H1 (cell line): ENCODE results near the gene CD200. TPM values are rescaled to one million over a fixed set of nuclear protein-coding genes. Genes with fewer than 3 reads are reported as not detected.

ENCODE experiments used
- CTCF ChIA-PET: fragments of 300-600 bp; sonication (Branson Sonifier 250); formaldehyde crosslinking; loops from one replicate; lab custom pipeline; 2021; ENCODE audit not compliant: partially characterized antibody; lab: Charles Lee
- POLR2A ChIA-PET: fragments of 300-600 bp; sonication (Branson Sonifier 250); formaldehyde crosslinking; loops from one replicate; lab custom pipeline; 2021; ENCODE audit warnings: inconsistent platforms; ENCODE audit not compliant: partially characterized antibody; lab: Charles Lee
- DNase-seq, 2 experiments: peaks; one replicate each; pipeline versions ENCODE4 v3.0.0 to v3.0.0-alpha.2; 2010 to 2022; ENCODE audit warnings: low spot score in 2 of 2, low read depth in 1 of 2, mixed read lengths in 1 of 2
- FAIRE-seq: peaks from 2 replicates; lab custom pipeline; 2011; peaks lifted over from hg19 to GRCh38; lab: Jason Lieb, UNC
- H2AFZ ChIP-seq: 2 replicates; pipeline ENCODE4 v1.8.1; 2012; ENCODE audit warnings: low read length, inconsistent platforms
- H2AK5ac ChIP-seq: 2 replicates; pipeline ENCODE4 v1.6.1; 2013; ENCODE audit warnings: low read depth, low read length
- H2BK120ac ChIP-seq: replicated peaks from 2 replicates; pipeline ENCODE3; 2013; ENCODE audit warnings: low read depth, low read length, inconsistent platforms
- H2BK12ac ChIP-seq: 2 replicates; pipeline ENCODE4 v1.6.1; 2013; ENCODE audit warnings: low read depth, low read length
- H2BK15ac ChIP-seq: 2 replicates; pipeline ENCODE4 v1.6.1; 2013; ENCODE audit warnings: low read length
- H2BK20ac ChIP-seq: 2 replicates; pipeline ENCODE4 v1.6.1; 2013; ENCODE audit warnings: low read length
- H2BK5ac ChIP-seq: 2 replicates; pipeline ENCODE4 v1.6.1; 2013; ENCODE audit warnings: low read depth, low read length
- H3K14ac ChIP-seq: 2 replicates; pipeline ENCODE4 v1.6.1; 2013; ENCODE audit warnings: inconsistent platforms; ENCODE audit not compliant: insufficient read length
- H3K18ac ChIP-seq: 2 replicates; pipeline ENCODE4 v1.6.1; 2013; ENCODE audit warnings: low read length; ENCODE audit errors: extremely low read depth
- H3K23ac ChIP-seq: 2 replicates; pipeline ENCODE4 v1.6.1; 2013; ENCODE audit warnings: inconsistent platforms; ENCODE audit not compliant: insufficient read length
- H3K23me2 ChIP-seq: 2 replicates; pipeline ENCODE4 v1.6.1; 2013; ENCODE audit warnings: low read depth, low read length
- H3K27ac ChIP-seq: 2 replicates; pipeline ENCODE4 v1.6.1; 2011; ENCODE audit warnings: low read depth, low read length, inconsistent platforms
- H3K27me3 ChIP-seq, 4 experiments: replicated peaks in 1 of 4; 1 replicate in 1 of 4; 2 replicates in 3 of 4; pipeline versions ENCODE4 v1.6.1 to v1.8.1; 2011 to 2013; ENCODE audit warnings: low read length in 3 of 4, mild to moderate bottlenecking in 3 of 4, inconsistent platforms in 2 of 4, mixed read lengths in 2 of 4, moderate library complexity in 1 of 4; ENCODE audit not compliant: control insufficient read depth in 3 of 4, insufficient read depth in 3 of 4; ENCODE audit errors: extremely low read depth in 1 of 4
- H3K36me3 ChIP-seq, 4 experiments: 2 replicates each; pipeline versions ENCODE4 v1.6.1 to v1.8.1; 2011 to 2013; ENCODE audit warnings: mild to moderate bottlenecking in 4 of 4, low read length in 3 of 4, moderate library complexity in 2 of 4, control low read depth in 1 of 4, inconsistent platforms in 1 of 4; ENCODE audit not compliant: insufficient read depth in 4 of 4, control insufficient read depth in 2 of 4
- H3K4ac ChIP-seq: replicated peaks from 2 replicates; pipeline ENCODE3; 2013; ENCODE audit warnings: low read length, low read depth, mixed read lengths, inconsistent platforms; ENCODE audit not compliant: insufficient read length
- H3K4me1 ChIP-seq, 4 experiments: replicated peaks in 1 of 4; 1 replicate in 1 of 4; 2 replicates in 3 of 4; pipeline versions ENCODE4 v1.6.1 to v1.8.1; 2011 to 2013; ENCODE audit warnings: low read length in 3 of 4, inconsistent platforms in 2 of 4, mixed read lengths in 1 of 4; ENCODE audit not compliant: insufficient read depth in 4 of 4, control insufficient read depth in 3 of 4
- H3K4me2 ChIP-seq, 2 experiments: 2 replicates each; pipeline versions ENCODE4 v1.6.1 to v1.8.1; 2011 to 2013; ENCODE audit warnings: low read depth in 2 of 2, low read length in 2 of 2, control low read depth in 1 of 2, inconsistent platforms in 1 of 2, mild to moderate bottlenecking in 1 of 2; ENCODE audit not compliant: insufficient read depth in 1 of 2
- H3K4me3 ChIP-seq, 4 experiments: fragments of 200-600, 300-600 bp in 1 of 4; sonication (generic), shearing (Covaris generic), sonication (Bioruptor Twin) in 1 of 4; 2 replicates each; pipeline versions ENCODE4 v1.5.1 to v1.8.1; 2011 to 2016; ENCODE audit warnings: low read length in 4 of 4, low read depth in 3 of 4, control low read depth in 2 of 4, inconsistent platforms in 2 of 4, mild to moderate bottlenecking in 2 of 4, mixed read lengths in 1 of 4, moderate library complexity in 1 of 4; ENCODE audit not compliant: insufficient read depth in 2 of 4; ENCODE audit errors: extremely low read depth in 1 of 4
- H3K56ac ChIP-seq: replicated peaks from 2 replicates; pipeline ENCODE3; 2013; ENCODE audit warnings: low read depth, mild to moderate bottlenecking, mixed read lengths, low read length, inconsistent platforms; ENCODE audit not compliant: insufficient read length
- H3K79me1 ChIP-seq: 2 replicates; pipeline ENCODE4 v1.6.1; 2013; ENCODE audit warnings: low read depth, low read length, control low read depth
- H3K79me2 ChIP-seq, 2 experiments: 2 replicates each; pipeline versions ENCODE4 v1.6.1 to v1.8.1; 2012 to 2013; ENCODE audit warnings: low read length in 2 of 2, mild to moderate bottlenecking in 2 of 2, inconsistent platforms in 1 of 2; ENCODE audit not compliant: insufficient read depth in 2 of 2, control insufficient read depth in 1 of 2
- H3K9ac ChIP-seq, 4 experiments: replicated peaks in 1 of 4; 1 replicate in 1 of 4; 2 replicates in 3 of 4; pipeline versions ENCODE4 v1.6.1 to v1.8.1; 2011 to 2013; ENCODE audit warnings: low read depth in 3 of 4, low read length in 3 of 4, control low read depth in 2 of 4, mild to moderate bottlenecking in 2 of 4, moderate library complexity in 2 of 4, inconsistent platforms in 1 of 4; ENCODE audit errors: extremely low read depth in 1 of 4
- H3K9me3 ChIP-seq, 2 experiments: 2 replicates each; pipeline versions ENCODE4 v1.6.1 to v1.8.1; 2012 to 2013; ENCODE audit warnings: mild to moderate bottlenecking in 2 of 2, moderate library complexity in 2 of 2, control low read depth in 1 of 2, inconsistent platforms in 1 of 2, low read depth in 1 of 2, low read length in 1 of 2, mixed read lengths in 1 of 2; ENCODE audit not compliant: insufficient read depth in 2 of 2
- H4K20me1 ChIP-seq, 2 experiments: replicated peaks in 1 of 2; 2 replicates each; pipeline versions ENCODE3 to v1.8.1; 2011 to 2013; ENCODE audit warnings: inconsistent platforms in 2 of 2, low read length in 2 of 2, mild to moderate bottlenecking in 1 of 2; ENCODE audit not compliant: insufficient read depth in 2 of 2, control insufficient read depth in 1 of 2
- H4K5ac ChIP-seq: 2 replicates; pipeline ENCODE4 v1.6.1; 2013; ENCODE audit warnings: low read length, low read depth, mixed read lengths, inconsistent platforms; ENCODE audit not compliant: insufficient read length
- H4K8ac ChIP-seq: 2 replicates; pipeline ENCODE4 v1.8.0; 2013; ENCODE audit warnings: mild to moderate bottlenecking, moderate library complexity, low read length, inconsistent platforms; ENCODE audit not compliant: insufficient read depth; ENCODE audit errors: extremely low read depth
- H4K91ac ChIP-seq: replicated peaks from 2 replicates; pipeline ENCODE3; 2013; ENCODE audit warnings: low read length, mixed read lengths, inconsistent platforms; ENCODE audit not compliant: insufficient read length
- EP300 ChIP-seq, 2 experiments: IDR thresholded peaks; 1 replicate in 1 of 2; 2 replicates in 1 of 2; pipeline ENCODE4 v1.6.1; 2011 to 2012; ENCODE audit warnings: low read depth in 2 of 2, low read length in 2 of 2, mild to moderate bottlenecking in 2 of 2, borderline replicate concordance in 1 of 2, inconsistent platforms in 1 of 2, moderate library complexity in 1 of 2
- JUN ChIP-seq: IDR thresholded peaks from 2 replicates; pipeline ENCODE4 v1.6.1; 2011; ENCODE audit warnings: low read depth, mild to moderate bottlenecking, improper control_type of control experiment, low read length
- NRF1 ChIP-seq: IDR thresholded peaks from 2 replicates; pipeline ENCODE4 v1.6.1; 2011; ENCODE audit warnings: mild to moderate bottlenecking, low read depth, low read length, improper control_type of control experiment
- POLR2A ChIP-seq, 2 experiments: IDR thresholded peaks; 1 replicate in 1 of 2; 2 replicates in 1 of 2; pipeline ENCODE4 v1.6.1; 2011; ENCODE audit warnings: low read depth in 2 of 2, low read length in 2 of 2, mild to moderate bottlenecking in 2 of 2; ENCODE audit errors: control extremely low read depth in 1 of 2
- RAD21 ChIP-seq, 2 experiments: IDR thresholded peaks in 1 of 2; conservative IDR thresholded peaks in 1 of 2; 2 replicates each; pipeline ENCODE4 v1.6.1; 2011; ENCODE audit warnings: low read depth in 2 of 2, low read length in 2 of 2, improper control_type of control experiment in 1 of 2, inconsistent platforms in 1 of 2, mild to moderate bottlenecking in 1 of 2, moderate library complexity in 1 of 2
- RBBP5 ChIP-seq: IDR thresholded peaks from 2 replicates; pipeline ENCODE4 v1.7.1; 2012; ENCODE audit warnings: low read depth, mild to moderate bottlenecking, inconsistent platforms, low read length, moderate library complexity, borderline replicate concordance
- RXRA ChIP-seq: IDR thresholded peaks from 2 replicates; pipeline ENCODE4 v1.6.1; 2011; ENCODE audit warnings: low read depth, mild to moderate bottlenecking, low read length, moderate library complexity; ENCODE audit not compliant: insufficient read depth
- SP1 ChIP-seq: IDR thresholded peaks from 2 replicates; pipeline ENCODE4 v1.6.1; 2011; ENCODE audit warnings: low read depth, low read length
- TAF1 ChIP-seq: IDR thresholded peaks from 2 replicates; pipeline ENCODE4 v1.6.1; 2011; ENCODE audit warnings: mild to moderate bottlenecking, low read depth, low read length
- TBP ChIP-seq: IDR thresholded peaks from 2 replicates; pipeline ENCODE4 v1.6.1; 2011; ENCODE audit warnings: low read depth, low read length, improper control_type of control experiment
- WGBS, 2 experiments: shearing (Covaris generic) in 1 of 2; methylation state at CpG; one replicate each; pipeline versions ENCODE4 v1.1.6 to v1.1.7; 2013 to 2015; ENCODE audit warnings: low lambda C conversion rate in 2 of 2, mixed read lengths in 2 of 2, inconsistent platforms in 1 of 2, low coverage in 1 of 2, missing lambda C conversion rate in 1 of 2; ENCODE audit not compliant: insufficient replicate concordance in 2 of 2, insufficient coverage in 1 of 2, insufficient read length in 1 of 2; ENCODE audit errors: extremely low coverage in 1 of 2, missing lambda C conversion rate in 1 of 2; 5-methylcytosine and 5-hydroxymethylcytosine counted together
- polyA plus RNA-seq, 7 experiments: library from polyadenylated mRNA; depleted of rRNA in 3 of 7; stranded (reverse) in 5 of 7; unstranded in 2 of 7; fragments of >200 nt in 5 of 7; fragments of 200-250 nt in 2 of 7; gene quantifications; 1 replicate in 5 of 7; 2 replicates in 1 of 7; 4 replicates in 1 of 7; pipeline versions ENCODE4 v1.2.1 to v1.2.3, GENCODE V29; 2011 to 2013; ENCODE audit warnings: missing spikeins in 2 of 7, mixed read lengths in 2 of 7
- total RNA-seq: library from RNA; stranded (reverse); fragmentation: NEBNext Ultra II Directional; extraction: Animal tissue kit (Norgen Biotek cat#: 25700); gene quantifications from 2 replicates; pipeline ENCODE4 v1.2.1, GENCODE V29; 2021

CD200 gene
- total and polyA plus RNA-seq, 2 of the 8 experiments (the other 6 are each of a cell fraction or from before 2014, with no cell fraction given): 45.8 to 50.2 TPM

- Histone ChIP-seq H3K4me2 (peak overlapping the region; percentile 61 to 90), H2BK12ac (peak overlapping the region; percentile 95), H3K23ac (no peak overlapping the region), H3K4me1 (peaks cover 18 to 25% (median 21%) of the 10 kb centered on the region in 4 experiments), H3K79me2 (no peaks in the 10 kb centered on the region), H2AFZ (no peak overlapping the region), H3K4ac (peak overlapping the region; percentile 30), H4K20me1 (no peaks in the 10 kb centered on the region), H3K4me3 (peak overlapping the region; percentile 30 to 53 (median 38)), H3K27me3 (no peaks in the 10 kb centered on the region), H3K56ac (peak overlapping the region; percentile 84), H2BK5ac (peak overlapping the region; percentile 99), H2BK15ac (peak overlapping the region; percentile 94; the same call in 1 of the 2 replicates), H3K9me3 (no peaks in the 10 kb centered on the region; a peak in 1 of 4 replicates), H3K14ac (peak overlapping the region; percentile 4), H4K5ac (peak overlapping the region; percentile 90), H3K27ac (peak overlapping the region; percentile 90), H3K18ac (peak overlapping the region; percentile 98), H2AK5ac (peak overlapping the region; percentile 96; the same call in 1 of the 2 replicates), H3K79me1 (no peaks in the 10 kb centered on the region), H2BK120ac (peak overlapping the region; percentile 98), H3K23me2 (peaks cover 10% of the 10 kb centered on the region; the same call in 1 of the 2 replicates), H4K8ac (no peak overlapping the region), H4K91ac (peak overlapping the region; percentile 81), H3K9ac (peak overlapping the region in 3 of 4 experiments; percentile 38 to 48 (median 44); a peak in 6 of 7 replicates), H2BK20ac (peak overlapping the region; percentile 98), H3K36me3 (peaks cover 0 to 2% (median 0%) of the 10 kb centered on the region in 4 experiments; a peak in 1 of 8 replicates)
- POLR2A ChIA-PET: interaction anchor here (0.8 to 4.9 kb wide), 14 partner anchors 9 to 168 kb away, joined by 3 to 32 read pairs (median 4); partner anchors contain the start of genes CD200 and SLC9C1
- CTCF ChIA-PET: interaction anchor here (0.6 to 5.5 kb wide), 12 partner anchors 10 to 210 kb away, joined by 3 to 47 read pairs (median 5); partner anchors contain the start of genes CD200 and SLC9C1
- 15% methylated on average over 12 of the region's 12 CpGs; no CpG with 5 or more reads in 1 of the 2 experiments for WGBS, 2 experiments
- peak; percentile 99 for FAIRE-seq
- peak; percentile 60 to 69 for DNase-seq
- TF ChIP-seq EP300 (IDR thresholded peaks at IDR 0.05; ENCODE audit: borderline replicate concordance in 1 of 2, low read depth in 2 of 2, low read length in 2 of 2) (peak in 1 of 2 experiments; percentile 69; a peak in 1 of 3 replicates), NRF1 (no peak), SP1 (peak; percentile 83), RBBP5 (peak; percentile 22; the same call in 1 of the 2 replicates), POLR2A (IDR thresholded peaks at IDR 0.05; ENCODE audit: control extremely low read depth in 1 of 2, low read depth in 2 of 2, low read length in 2 of 2) (peak; percentile 65 to 77; a peak in 2 of 3 replicates), JUN (no peak), TBP (peak; percentile 70; the same call in 1 of the 2 replicates), TAF1 (peak; percentile 66; the same call in 1 of the 2 replicates), RAD21 (IDR thresholded peaks at IDR 0.05 in 1 of 2, conservative IDR thresholded peaks at IDR 0.05 in 1 of 2; ENCODE audit: low read depth in 2 of 2, low read length in 2 of 2) (0 out of 4 replicates have a peak, but pooled peaks of 1 of the 2 experiments have one; percentile 2), RXRA (no peak)
Measured at GRCh38 chr3:112302881-112303763, 29.8 kb upstream of the CD200 start.
